Measurements from ENCODE around the gene TATDN2. TPM values are rescaled to one million over a fixed set of nuclear protein-coding genes. Genes with fewer than 3 reads are reported as not detected.
A peak's percentile ranks its signal among the peaks of the same experiment; 100 is the strongest.

Gene TATDN2
- total and polyA plus RNA-seq, 5 donors from 2014 or later = 10.2 to 86.5 (median 13.2) TPM

- DNase-seq (no peak), ATAC-seq (ENCODE audit: low read depth in 2 of 2) (no peak)
- Mint-ChIP-seq H3K27ac (no peak overlapping the region), H3K36me3 (peaks cover 57% of the 10 kb centered on the region), H3K27me3 (no peaks in the 10 kb centered on the region), H3K4me3 (no peak overlapping the region), H3K9me3 (no peaks in the 10 kb centered on the region), H3K4me1 (peaks cover 2 to 5% (median 3%) of the 10 kb centered on the region in 4 donors)
- Histone ChIP-seq H3K27ac (ENCODE audit: insufficient read depth, low read length, poor library complexity, severe bottlenecking) (no peak overlapping the region), H3K36me3 (ENCODE audit: control insufficient read depth, insufficient read depth, low read length) (peaks cover 91% of the 10 kb centered on the region), H3K4me1 (ENCODE audit: control insufficient read depth, insufficient read depth, low read length, poor library complexity, severe bottlenecking) (no peaks in the 10 kb centered on the region), H3K9me3 (ENCODE audit: control insufficient read depth in 2 of 2, low read length in 2 of 2) (no peaks in the 10 kb centered on the region), H3K27me3 (ENCODE audit: control insufficient read depth, insufficient read depth, low read length) (no peaks in the 10 kb centered on the region), H3K4me3 (ENCODE audit: low read depth, low read length) (no peak overlapping the region)
Observed at GRCh38 chr3:10305331-10305902, 57.2 kb downstream of the TATDN2 start.

- peaks cover 4 to 6% (median 4%) of the 10 kb centered on the region in 4 donors for H3K4me1 Mint-ChIP-seq
- H3K36me3 Mint-ChIP-seq = peaks cover 52% of the 10 kb centered on the region
- no peak overlapping the region for H3K4me3 Mint-ChIP-seq
- Histone ChIP-seq H3K27me3 (ENCODE audit: control insufficient read depth, insufficient read depth, low read length) (no peaks in the 10 kb centered on the region), H3K4me3 (ENCODE audit: low read depth, low read length) (no peak overlapping the region), H3K4me1 (ENCODE audit: control insufficient read depth, insufficient read depth, low read length, poor library complexity, severe bottlenecking) (no peaks in the 10 kb centered on the region), H3K36me3 (ENCODE audit: control insufficient read depth, insufficient read depth, low read length) (peaks cover 90% of the 10 kb centered on the region), H3K9me3 (ENCODE audit: control insufficient read depth in 2 of 2, low read length in 2 of 2) (no peaks in the 10 kb centered on the region), H3K27ac (ENCODE audit: insufficient read depth, low read length, poor library complexity, severe bottlenecking) (no peak overlapping the region)
- H3K27ac Mint-ChIP-seq = peak overlapping the region in 1 of 3 donors; percentile 29
- DNase-seq = no peak
- ATAC-seq (ENCODE audit: low read depth in 2 of 2) = no peak
- no peaks in the 10 kb centered on the region for H3K27me3 Mint-ChIP-seq
- no peaks in the 10 kb centered on the region for H3K9me3 Mint-ChIP-seq
Observed at GRCh38 chr3:10306156-10306555, 57.9 kb downstream of the TATDN2 start.

- Mint-ChIP-seq H3K27me3 (no peaks in the 10 kb centered on the region), H3K9me3 (no peaks in the 10 kb centered on the region), H3K27ac (no peak overlapping the region), H3K36me3 (peaks cover 54% of the 10 kb centered on the region), H3K4me1 (peaks cover 2 to 5% (median 3%) of the 10 kb centered on the region in 4 donors), H3K4me3 (no peak overlapping the region)
- Histone ChIP-seq H3K9me3 (ENCODE audit: control insufficient read depth in 2 of 2, low read length in 2 of 2) (no peaks in the 10 kb centered on the region), H3K27me3 (ENCODE audit: control insufficient read depth, insufficient read depth, low read length) (no peaks in the 10 kb centered on the region), H3K4me1 (ENCODE audit: control insufficient read depth, insufficient read depth, low read length, poor library complexity, severe bottlenecking) (no peaks in the 10 kb centered on the region), H3K4me3 (ENCODE audit: low read depth, low read length) (no peak overlapping the region), H3K36me3 (ENCODE audit: control insufficient read depth, insufficient read depth, low read length) (peaks cover 90% of the 10 kb centered on the region), H3K27ac (ENCODE audit: insufficient read depth, low read length, poor library complexity, severe bottlenecking) (no peak overlapping the region)
- DNase-seq (no peak), ATAC-seq (ENCODE audit: low read depth in 2 of 2) (no peak)
Observed at GRCh38 chr3:10308678-10309077, 60.4 kb downstream of the TATDN2 start.

- Mint-ChIP-seq H3K4me1 (peaks cover 3 to 5% (median 4%) of the 10 kb centered on the region in 4 donors), H3K36me3 (peaks cover 60% of the 10 kb centered on the region), H3K27ac (peak overlapping the region in 1 of 3 donors; percentile 36), H3K27me3 (no peaks in the 10 kb centered on the region), H3K4me3 (no peak overlapping the region), H3K9me3 (no peaks in the 10 kb centered on the region)
- no peak overlapping the region for H3K27ac ChIP-seq (ENCODE audit: insufficient read depth, low read length, poor library complexity, severe bottlenecking)
- no peaks in the 10 kb centered on the region for H3K27me3 ChIP-seq (ENCODE audit: control insufficient read depth, insufficient read depth, low read length)
- DNase-seq (no peak), ATAC-seq (ENCODE audit: low read depth in 2 of 2) (no peak)
- no peaks in the 10 kb centered on the region for H3K4me1 ChIP-seq (ENCODE audit: control insufficient read depth, insufficient read depth, low read length, poor library complexity, severe bottlenecking)
- H3K9me3 ChIP-seq (ENCODE audit: control insufficient read depth in 2 of 2, low read length in 2 of 2) = no peaks in the 10 kb centered on the region
- H3K4me3 ChIP-seq (ENCODE audit: low read depth, low read length) = no peak overlapping the region
- H3K36me3 ChIP-seq (ENCODE audit: control insufficient read depth, insufficient read depth, low read length) = peaks cover 89% of the 10 kb centered on the region
Observed at GRCh38 chr3:10309736-10310135, 61.5 kb downstream of the TATDN2 start.

GRCh38 chr3:10310578-10310977, 62.3 kb downstream of the TATDN2 start:
- Mint-ChIP-seq H3K4me1 (peaks cover 3 to 5% (median 4%) of the 10 kb centered on the region in 4 donors), H3K27me3 (no peaks in the 10 kb centered on the region), H3K27ac (no peak overlapping the region), H3K4me3 (no peak overlapping the region), H3K9me3 (no peaks in the 10 kb centered on the region), H3K36me3 (peaks cover 58% of the 10 kb centered on the region)
- no peak overlapping the region for H3K4me3 ChIP-seq (ENCODE audit: low read depth, low read length)
- no peak for DNase-seq
- peaks cover 88% of the 10 kb centered on the region for H3K36me3 ChIP-seq (ENCODE audit: control insufficient read depth, insufficient read depth, low read length)
- H3K9me3 ChIP-seq (ENCODE audit: control insufficient read depth in 2 of 2, low read length in 2 of 2) = no peaks in the 10 kb centered on the region
- H3K27ac ChIP-seq (ENCODE audit: insufficient read depth, low read length, poor library complexity, severe bottlenecking) = no peak overlapping the region
- no peak for ATAC-seq (ENCODE audit: low read depth in 2 of 2)
- no peaks in the 10 kb centered on the region for H3K4me1 ChIP-seq (ENCODE audit: control insufficient read depth, insufficient read depth, low read length, poor library complexity, severe bottlenecking)
- no peaks in the 10 kb centered on the region for H3K27me3 ChIP-seq (ENCODE audit: control insufficient read depth, insufficient read depth, low read length)

GRCh38 chr3:10311710-10312109, 63.5 kb downstream of the TATDN2 start:
- H3K27me3 ChIP-seq (ENCODE audit: control insufficient read depth, insufficient read depth, low read length) = no peaks in the 10 kb centered on the region
- Mint-ChIP-seq H3K4me3 (no peak overlapping the region), H3K27me3 (no peaks in the 10 kb centered on the region), H3K9me3 (no peaks in the 10 kb centered on the region), H3K36me3 (peaks cover 49% of the 10 kb centered on the region), H3K4me1 (peaks cover 0 to 4% (median 3%) of the 10 kb centered on the region in 4 donors), H3K27ac (no peak overlapping the region)
- H3K9me3 ChIP-seq (ENCODE audit: control insufficient read depth in 2 of 2, low read length in 2 of 2) = no peaks in the 10 kb centered on the region
- ATAC-seq (ENCODE audit: low read depth in 2 of 2) (no peak), DNase-seq (no peak)
- H3K36me3 ChIP-seq (ENCODE audit: control insufficient read depth, insufficient read depth, low read length) = peaks cover 88% of the 10 kb centered on the region
- no peak overlapping the region for H3K27ac ChIP-seq (ENCODE audit: insufficient read depth, low read length, poor library complexity, severe bottlenecking)
- no peak overlapping the region for H3K4me3 ChIP-seq (ENCODE audit: low read depth, low read length)
- H3K4me1 ChIP-seq (ENCODE audit: control insufficient read depth, insufficient read depth, low read length, poor library complexity, severe bottlenecking) = no peaks in the 10 kb centered on the region

GRCh38 chr3:10312391-10312790, 64.1 kb downstream of the TATDN2 start:
- peaks cover 89% of the 10 kb centered on the region for H3K36me3 ChIP-seq (ENCODE audit: control insufficient read depth, insufficient read depth, low read length)
- no peaks in the 10 kb centered on the region for H3K4me1 ChIP-seq (ENCODE audit: control insufficient read depth, insufficient read depth, low read length, poor library complexity, severe bottlenecking)
- H3K4me3 ChIP-seq (ENCODE audit: low read depth, low read length) = no peak overlapping the region
- H3K9me3 ChIP-seq (ENCODE audit: control insufficient read depth in 2 of 2, low read length in 2 of 2) = no peaks in the 10 kb centered on the region
- no peak overlapping the region for H3K27ac ChIP-seq (ENCODE audit: insufficient read depth, low read length, poor library complexity, severe bottlenecking)
- Mint-ChIP-seq H3K9me3 (no peaks in the 10 kb centered on the region), H3K4me1 (peaks cover 0 to 8% (median 4%) of the 10 kb centered on the region in 4 donors), H3K4me3 (no peak overlapping the region), H3K36me3 (peaks cover 48% of the 10 kb centered on the region), H3K27ac (no peak overlapping the region), H3K27me3 (no peaks in the 10 kb centered on the region)
- no peak for ATAC-seq (ENCODE audit: low read depth in 2 of 2)
- DNase-seq = no peak
- no peaks in the 10 kb centered on the region for H3K27me3 ChIP-seq (ENCODE audit: control insufficient read depth, insufficient read depth, low read length)

- Mint-ChIP-seq H3K36me3 (peaks cover 46% of the 10 kb centered on the region), H3K27me3 (no peaks in the 10 kb centered on the region), H3K9me3 (no peaks in the 10 kb centered on the region), H3K4me3 (no peak overlapping the region), H3K4me1 (peaks cover 0 to 12% (median 4%) of the 10 kb centered on the region in 4 donors), H3K27ac (no peak overlapping the region)
- Histone ChIP-seq H3K4me3 (ENCODE audit: low read depth, low read length) (no peak overlapping the region), H3K9me3 (ENCODE audit: control insufficient read depth in 2 of 2, low read length in 2 of 2) (no peaks in the 10 kb centered on the region), H3K4me1 (ENCODE audit: control insufficient read depth, insufficient read depth, low read length, poor library complexity, severe bottlenecking) (no peaks in the 10 kb centered on the region), H3K27ac (ENCODE audit: insufficient read depth, low read length, poor library complexity, severe bottlenecking) (no peak overlapping the region), H3K27me3 (ENCODE audit: control insufficient read depth, insufficient read depth, low read length) (no peaks in the 10 kb centered on the region), H3K36me3 (ENCODE audit: control insufficient read depth, insufficient read depth, low read length) (peaks cover 89% of the 10 kb centered on the region)
- DNase-seq (no peak), ATAC-seq (ENCODE audit: low read depth in 2 of 2) (no peak)
Observed at GRCh38 chr3:10312861-10313260, 64.6 kb downstream of the TATDN2 start.
